ENCODE data around the gene CALML5.

The CALML5 gene

DNA sequence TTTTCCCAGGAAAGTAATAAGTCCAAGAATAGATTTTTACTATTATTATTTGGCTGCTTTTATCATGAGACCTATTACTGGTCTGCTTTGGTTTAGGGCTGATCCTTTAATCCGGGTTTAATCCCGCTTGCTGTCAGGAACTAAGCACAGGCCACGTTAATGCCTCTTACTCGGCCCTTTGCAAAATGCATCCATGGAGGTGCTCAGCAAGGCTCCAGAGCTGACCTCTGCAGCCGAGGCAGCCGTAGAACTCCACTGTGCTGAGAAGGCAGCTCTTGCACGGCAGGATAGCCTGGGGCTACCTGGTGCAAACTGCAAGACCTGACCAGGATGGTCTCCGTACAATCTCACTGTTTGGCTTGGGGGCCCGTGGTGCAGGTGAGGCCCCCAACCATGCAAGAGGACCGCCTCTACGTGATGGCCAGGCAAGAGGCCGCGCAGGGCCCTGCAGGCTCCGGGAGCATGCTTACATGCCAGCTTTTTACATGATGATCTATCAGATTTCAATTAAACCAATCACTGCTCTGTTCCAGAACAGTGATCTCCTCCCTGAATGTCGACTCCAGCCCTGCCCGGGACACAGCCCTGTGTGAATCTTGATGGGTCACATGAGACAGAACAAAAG lies 15.0 kb upstream of the CALML5 start:
- no peak for DNase-seq

DNA sequence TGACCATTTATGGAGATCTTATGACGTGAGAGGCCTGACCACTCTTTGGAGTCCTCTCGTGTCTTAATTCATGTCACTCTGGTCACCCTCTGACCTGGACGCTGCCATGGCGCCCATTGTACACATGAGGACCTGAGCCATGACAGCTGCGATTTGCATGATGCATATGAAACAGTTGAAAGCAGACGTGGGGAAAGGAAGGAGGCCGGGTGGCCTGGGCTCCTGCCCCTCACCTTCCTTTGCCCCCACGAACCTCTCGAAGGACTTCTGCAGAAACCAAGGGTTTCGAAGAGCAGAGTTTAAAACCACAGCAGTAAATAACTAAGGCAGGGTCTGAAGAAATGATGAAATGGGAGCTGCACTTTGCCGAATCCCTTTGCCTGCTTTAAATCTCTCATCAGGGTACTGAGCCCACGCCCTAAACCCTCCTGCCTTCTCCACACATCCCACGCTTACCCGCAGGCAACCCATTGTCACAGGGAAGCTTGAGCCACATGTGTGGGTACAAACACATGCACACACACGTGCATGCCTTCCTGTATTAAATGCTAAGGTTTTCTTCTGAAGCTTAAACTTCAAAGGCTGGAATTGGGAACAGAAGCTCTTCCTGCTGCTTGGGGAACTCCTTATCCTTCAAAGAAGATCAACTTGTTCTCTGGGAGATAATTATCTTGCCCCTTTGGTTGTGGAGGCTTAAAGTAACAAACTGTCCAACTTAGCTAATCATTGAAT lies 13.7 kb upstream of the CALML5 start:
- no peak for DNase-seq

DNA sequence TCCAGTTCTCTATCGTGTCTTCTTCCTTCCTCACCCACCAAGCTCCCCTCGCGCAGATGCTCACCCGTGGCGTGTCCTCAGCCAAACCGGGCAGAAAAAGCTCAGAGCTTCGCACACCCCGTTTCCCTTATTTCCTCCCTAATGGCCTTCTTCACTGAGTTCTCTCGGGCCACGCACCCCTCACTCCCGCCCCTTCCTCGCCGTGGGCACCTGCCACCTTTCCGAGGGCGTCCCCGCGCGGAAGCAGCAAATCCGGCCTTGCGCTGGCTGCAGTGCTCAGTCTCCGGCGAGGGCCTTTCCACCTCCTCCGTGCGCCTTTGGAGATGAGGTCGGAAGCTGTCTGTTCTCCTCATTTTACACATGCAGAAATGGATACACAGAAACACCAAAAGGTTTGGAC lies 13.0 kb upstream of the CALML5 start:
- no peak for DNase-seq

DNA sequence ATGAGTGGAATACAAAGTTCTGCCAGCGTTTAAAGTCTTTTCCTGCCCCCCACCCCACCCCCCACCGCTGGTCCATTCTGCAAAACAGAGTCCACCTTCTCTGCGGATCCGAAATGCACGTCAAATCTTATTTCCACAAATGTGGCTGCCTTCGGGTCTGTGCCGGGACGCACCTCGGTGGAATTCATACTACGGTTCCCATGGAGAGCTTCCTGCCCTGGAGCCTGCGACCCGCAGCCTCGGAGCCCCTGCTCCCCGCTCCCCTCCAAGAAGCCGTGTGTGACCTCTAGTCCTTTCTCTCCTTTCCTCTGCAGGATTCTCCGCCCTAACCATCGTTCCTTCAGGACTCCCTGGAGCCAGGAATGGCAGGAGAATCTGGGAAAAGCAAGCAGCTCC lies 12.5 kb upstream of the CALML5 start:
- DNase-seq: no peak

DNA sequence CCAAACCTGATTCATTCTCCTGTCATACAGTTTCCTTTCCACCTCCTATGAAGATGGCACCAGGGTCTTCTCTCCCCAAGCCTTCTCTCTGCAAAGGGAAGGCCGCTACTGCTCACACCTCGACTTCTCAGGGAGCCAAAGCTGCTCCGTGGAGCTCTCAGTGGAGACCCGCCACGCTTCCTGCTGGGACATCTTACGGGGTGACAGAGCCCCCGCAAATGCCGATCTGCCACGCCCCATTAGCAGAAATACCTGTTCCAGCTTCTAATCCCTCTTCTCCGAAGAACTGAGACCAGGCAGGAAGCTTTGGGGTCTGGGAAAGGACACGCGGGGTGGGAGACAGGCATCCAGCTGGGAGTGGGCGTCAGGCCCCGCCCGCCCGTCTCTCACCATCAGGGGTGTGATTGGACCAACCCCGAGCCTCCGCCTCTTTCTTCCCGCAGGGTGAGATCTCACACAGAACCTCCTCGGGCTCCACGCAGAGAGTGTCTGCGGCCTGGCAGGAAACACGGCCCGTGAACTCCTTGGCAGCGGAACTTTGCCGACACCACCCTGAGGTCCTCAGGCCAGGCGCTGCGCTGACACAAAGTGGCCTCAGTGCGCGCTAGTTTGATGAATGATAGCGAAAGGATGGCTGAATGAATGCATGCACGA lies 12.0 kb upstream of the CALML5 start:
- DNase-seq: no peak

DNA sequence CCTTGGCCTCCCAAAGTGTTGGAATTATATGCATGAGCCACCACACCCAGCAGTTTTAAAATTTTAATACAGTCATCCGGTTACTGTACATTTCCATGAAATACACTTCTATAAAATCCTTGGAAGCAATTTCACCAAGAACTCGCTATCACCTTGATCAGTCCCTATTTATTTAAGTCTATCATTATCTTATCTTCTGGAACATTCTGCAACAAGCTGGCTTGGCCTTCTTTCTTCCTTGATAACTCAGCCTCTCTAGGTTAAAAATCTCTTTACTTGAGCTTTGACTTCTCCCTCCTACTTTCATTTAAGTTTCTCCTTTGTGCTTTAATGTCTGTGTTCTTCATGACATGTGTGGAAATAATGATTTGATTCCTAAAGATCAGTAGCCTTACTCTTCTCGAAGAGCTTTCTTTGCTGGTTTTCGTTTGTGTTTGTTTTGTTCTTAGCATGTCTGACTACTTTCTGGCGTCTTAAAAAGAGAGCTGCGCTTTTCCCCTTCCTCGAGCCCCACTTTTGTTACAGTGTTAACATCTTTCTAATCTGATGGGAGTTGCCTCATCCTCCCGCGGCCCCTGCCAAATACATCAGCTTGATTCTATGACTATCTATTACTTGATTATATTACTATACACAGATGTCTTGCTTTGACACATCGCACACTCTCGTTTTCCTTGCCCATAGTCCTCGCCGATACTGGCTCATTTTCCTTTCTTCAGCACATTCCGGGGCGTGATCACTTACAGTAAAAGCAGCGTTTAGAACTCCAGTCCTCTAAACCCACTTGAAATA lies 11.1 kb upstream of the CALML5 start:
- no peak for DNase-seq

DNA sequence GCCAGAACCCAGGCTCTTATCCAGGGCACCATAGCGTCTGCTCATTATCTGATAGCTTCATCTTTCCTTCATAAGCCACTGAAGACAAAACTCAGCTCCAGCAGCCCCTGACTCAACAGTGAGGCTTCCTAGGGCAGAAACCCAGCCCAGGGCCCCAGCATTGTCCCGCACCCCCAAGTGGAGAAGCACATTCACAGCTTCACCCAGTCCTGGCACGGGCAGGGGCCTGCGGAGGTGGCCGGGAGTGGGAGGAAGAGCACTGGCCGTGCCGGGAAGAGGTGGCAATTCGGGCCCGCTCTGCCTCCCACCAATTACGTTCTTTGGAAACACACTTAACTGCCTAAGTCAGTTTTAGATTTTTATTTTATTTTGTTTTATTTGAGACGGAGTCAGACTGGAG lies 10.3 kb upstream of the CALML5 start:
- DNase-seq: no peak

DNA sequence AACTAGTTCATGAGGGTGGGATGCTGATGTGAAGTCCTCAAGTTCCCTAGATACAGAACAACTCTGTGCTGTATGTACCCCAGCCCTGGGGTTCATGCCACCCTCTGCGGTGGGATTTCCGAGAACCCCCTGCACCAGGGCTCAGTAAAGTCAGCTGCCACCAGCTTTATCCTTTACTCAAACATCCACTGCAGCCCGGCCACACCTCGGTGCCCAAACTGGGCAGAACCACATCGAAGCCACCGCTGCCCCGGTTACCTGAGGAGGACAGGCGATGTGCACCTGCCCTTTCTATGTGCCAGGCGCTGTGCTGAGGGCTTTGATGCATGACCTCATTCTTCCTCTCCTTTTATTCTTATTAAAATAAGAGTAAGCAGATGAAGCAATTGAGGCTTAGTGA lies 9.9 kb upstream of the CALML5 start:
- peak; percentile 11 for DNase-seq

DNA sequence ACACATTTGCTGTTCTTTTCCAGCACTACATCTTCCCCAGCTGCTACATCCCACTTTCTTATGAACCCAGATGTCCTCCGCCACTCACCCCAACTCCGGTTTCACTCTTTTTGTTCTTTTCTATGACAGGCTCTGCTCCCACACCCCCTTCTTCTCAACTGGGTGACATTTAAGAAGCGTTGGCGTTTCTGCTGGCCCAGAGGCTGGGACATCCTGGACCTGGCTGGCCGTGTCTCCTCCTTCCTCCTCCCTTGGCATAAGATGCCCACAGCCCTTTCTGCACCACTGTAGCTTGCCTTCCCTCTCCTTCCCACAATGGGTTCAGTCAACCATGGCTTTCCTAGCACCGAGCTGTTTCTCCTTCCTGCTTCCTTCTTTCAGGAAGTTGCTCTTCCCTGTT lies 9.4 kb upstream of the CALML5 start:
- DNase-seq: no peak

DNA sequence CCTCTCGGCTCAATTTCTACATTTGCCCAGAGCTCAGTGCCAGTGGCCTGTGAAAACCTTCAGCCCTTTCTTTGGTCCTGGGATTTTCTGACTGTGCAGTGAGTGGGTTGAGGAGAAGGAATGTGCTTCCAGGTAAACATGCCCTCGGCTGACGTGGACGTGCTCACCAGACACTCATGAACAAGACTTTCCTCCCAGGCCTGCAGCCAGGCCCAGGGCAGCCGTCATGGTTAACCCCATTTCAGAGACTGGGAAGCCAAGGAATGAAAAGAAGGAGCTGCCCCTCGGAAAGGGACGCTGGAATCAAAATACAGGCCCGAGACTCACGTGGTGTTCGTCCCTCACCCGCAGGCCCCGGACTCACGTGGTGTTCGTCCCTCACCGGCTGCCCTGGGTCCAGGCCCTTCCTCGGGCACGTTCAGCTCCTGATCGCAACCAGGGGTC lies 8.8 kb upstream of the CALML5 start:
- DNase-seq: no peak

DNA sequence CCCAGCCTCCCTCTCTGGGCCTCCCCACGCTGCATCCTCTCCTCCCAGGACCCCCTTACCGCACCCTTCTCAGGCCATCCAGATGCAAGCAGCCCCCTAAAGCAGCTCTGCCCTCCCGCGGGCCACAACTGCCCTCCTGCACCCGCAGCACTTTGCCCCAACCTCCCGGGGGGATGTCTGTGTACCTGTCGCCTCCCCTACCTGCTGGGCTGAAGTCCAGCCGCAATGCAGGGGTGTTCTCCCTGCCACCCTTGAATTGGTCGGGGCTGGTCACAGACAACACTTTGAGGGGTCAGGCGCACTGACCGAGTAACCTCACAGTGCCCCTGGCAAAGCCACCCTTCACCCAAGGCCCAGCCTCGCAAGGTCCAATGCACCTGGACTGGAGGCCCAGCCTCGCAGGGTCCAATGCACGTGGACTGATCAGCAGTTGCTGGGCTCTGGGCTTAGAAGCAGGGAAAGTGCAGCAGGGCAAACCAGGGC lies 8.3 kb upstream of the CALML5 start:
- no peak for DNase-seq

DNA sequence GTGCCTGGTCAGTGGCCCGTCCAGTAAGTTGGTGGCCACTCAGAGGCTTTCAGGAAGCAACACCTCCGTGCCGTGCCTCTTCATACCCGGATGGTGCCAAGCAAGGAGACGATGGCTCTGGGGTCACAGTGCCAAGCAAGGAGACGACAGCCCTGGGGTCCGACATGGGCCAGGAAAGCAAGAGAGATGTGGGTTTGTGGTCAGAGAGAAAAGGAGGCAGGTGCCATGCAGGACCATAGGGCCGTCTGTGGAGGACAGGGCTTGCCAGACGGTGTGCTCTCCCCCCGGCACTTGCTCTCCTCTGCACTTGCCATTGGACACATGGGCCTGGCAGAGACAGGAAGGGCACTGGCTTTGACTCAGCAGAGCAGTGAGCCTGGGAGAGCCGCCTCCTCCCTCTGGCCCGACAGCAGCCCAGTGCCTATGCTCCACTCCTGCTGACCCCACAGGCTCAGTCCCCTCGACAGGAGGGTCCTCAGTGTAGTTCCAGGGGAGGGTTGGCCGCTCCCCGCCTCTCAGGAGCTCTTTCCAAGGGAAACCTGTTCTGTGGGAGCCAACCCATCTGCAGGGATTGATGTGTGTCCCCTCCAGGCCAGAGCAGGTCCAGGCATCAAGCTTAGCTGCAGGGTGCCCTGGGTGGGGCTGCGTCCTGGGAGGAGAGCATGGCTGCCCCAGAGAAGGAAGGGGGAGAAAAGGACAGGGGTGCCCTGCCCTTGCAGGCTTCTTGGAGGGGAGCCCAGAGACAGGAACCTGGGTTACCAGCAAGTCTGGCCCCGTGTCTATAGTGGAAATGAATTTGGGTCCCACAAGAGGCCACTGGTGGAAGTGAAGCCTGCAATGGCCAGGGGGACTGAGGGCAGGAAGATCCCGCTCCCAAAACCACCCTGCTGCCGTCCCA lies 7.6 kb upstream of the CALML5 start:
- DNase-seq: no peak

DNA sequence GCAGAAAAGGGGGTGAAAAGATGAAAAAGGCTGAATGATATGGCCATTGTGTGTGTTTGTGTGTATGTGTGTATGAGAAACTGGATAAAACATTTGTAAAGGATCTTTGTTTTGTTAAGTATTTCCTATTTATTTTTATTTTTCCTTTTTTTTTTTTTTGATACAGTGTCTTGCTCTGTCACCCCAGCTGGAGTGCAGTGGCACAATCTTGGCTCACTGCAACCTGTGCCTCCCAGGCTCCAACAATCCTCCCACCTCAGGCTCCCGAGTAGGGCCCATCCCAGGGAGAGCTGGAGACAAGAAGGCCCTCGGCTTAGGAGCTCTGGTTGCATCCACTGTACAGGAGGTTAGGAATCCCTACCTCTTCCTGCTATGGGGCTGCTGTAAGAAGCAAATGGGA lies 6.9 kb upstream of the CALML5 start:
- DNase-seq: no peak

DNA sequence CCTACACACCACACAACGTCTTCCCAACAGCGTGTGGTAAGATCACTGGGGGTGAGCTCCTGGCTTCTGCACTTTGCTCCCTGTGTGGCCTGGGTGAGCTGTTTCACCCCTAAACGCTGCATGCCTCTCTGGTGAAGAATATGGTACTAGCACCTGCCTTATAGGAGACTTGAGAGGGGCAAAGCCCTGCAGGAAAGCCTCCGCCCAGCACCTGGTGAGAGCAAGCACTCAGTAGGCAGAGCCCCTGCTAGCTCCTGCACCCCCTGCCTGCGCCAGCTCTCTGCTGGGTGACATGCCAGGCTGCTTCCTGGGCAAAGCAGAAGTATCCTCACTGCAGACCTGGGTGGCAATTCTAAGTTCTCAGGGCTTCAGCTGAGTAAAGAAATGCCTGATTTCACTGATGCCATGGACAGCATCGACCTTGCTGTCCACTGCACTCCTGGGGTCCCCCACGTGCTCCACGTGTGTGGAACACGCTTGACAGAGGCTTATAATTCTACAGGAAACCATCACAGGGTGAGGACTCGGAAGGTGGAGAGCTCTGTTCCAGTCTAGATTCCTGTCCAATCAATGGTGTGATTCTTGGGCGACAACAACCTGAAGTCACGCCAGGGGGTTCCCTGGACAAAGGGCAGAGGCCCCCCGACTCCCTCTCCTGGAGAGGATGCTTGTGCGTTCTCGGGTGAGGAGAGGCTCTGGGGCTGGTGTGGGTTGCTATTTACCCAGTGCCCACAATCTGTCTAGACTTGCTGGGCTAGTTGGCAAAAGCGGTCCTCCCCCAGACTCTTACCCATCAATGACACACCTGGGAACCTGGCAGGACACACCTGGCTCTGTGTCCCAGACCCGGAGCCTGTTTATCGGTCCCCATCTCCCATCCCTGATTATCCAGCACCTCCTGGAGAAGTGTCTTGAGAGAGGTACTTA lies 5.0 kb upstream of the CALML5 start:
- no peak for DNase-seq

DNA sequence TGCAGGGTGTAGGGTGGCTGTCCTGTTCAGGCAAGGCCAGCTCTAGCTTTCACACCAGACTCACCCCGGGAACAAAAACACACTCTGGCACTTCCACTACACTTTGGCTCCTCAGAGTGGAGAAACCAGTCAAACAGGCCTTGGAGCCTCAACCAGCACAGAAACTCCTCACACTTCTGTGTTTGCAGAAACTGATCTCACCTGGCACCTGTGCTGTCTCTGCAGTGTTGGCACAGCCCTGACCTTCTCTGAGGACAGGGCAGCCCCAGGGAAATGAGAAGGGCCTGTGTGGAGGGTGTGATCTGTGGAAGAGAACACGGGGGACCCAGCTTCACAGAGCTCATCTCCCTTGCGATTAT lies 4.1 kb upstream of the CALML5 start:
- no peak for DNase-seq

DNA sequence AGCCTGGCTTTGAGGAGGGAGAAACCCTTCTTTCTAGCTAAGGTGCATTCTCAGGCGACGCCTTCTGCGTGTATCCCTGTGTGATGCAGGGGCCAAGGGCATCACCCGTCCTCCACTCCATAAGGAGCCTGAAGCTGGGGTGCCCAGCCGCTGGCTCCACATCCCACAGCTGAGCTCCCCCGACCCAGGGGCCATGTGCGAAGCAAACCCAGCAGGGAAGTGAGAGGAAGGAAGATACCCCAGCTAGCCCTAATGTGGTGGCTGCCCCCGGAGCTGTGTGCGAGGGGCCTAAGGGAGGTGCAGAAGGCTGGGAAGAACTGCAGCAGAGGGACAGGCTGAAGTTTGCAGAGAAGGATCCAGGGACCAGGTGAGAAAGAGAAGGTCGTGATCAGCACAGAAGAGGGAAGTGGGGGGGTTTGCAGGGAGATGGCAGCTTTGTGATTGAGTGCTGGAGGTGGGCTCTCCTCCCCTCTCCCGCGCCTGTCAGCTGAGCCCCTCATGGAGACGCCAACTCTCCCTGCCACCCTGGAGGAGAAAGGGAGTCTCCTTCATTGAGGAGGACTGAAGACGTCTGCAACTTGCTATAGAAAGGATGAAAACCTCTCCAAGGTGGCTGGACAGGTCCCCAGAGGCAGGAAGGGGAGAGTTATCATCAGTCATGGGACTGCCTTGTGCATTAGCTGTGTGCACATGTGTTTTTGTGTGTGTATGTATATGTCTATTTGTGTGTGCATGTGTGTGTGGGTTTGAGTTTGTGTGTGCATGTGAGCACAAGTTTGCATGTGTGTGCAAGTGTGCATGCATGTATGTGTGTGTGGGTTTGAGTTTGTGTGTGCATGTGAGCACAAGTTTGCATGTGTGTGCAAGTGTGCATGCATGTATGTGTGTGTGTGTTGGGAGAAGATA lies 3.5 kb upstream of the CALML5 start:
- no peak for DNase-seq

DNA sequence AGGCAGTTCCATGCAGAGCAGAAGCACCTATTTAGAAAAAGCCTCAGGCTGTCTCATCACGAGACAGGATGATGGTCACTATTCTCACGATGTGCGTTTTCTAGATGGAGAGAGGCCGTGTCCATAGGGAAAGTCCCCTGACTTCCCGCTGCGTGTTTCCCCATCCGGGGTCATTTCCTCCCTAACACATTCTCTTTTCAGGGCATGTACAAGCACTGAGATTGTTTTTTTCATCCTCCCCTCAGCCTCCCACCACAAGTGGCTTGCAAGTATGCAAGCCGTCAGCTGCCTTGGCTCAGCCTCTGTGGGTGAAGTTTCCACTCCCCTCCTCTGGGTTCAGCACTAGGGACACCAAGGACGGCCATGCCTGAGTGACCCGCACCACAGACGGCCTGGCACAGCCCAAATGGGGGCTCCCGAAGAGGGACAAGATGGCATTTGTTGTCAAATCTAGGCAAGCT lies 2.7 kb upstream of the CALML5 start:
- no peak for DNase-seq

DNA sequence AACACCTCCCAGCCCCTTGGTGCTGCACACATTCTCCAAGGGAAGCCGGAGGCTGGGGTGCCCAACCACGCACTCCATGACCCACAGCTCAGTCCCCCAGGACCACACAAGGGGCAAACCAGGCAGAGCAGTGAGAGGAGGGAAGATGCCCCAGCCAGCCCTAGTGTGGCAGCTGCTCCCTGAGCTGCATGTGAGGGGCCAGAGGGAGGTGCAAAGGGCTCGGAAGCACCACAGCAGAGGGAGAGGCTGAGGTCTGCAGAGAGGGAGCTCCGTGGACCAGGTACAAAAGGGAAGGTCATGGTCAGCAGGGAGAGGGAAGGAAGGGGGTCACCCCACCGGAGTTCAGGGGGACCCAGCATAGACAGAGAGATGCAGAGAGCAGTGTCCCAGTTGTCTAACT lies 1.5 kb upstream of the CALML5 start:
- no peak for DNase-seq

DNA sequence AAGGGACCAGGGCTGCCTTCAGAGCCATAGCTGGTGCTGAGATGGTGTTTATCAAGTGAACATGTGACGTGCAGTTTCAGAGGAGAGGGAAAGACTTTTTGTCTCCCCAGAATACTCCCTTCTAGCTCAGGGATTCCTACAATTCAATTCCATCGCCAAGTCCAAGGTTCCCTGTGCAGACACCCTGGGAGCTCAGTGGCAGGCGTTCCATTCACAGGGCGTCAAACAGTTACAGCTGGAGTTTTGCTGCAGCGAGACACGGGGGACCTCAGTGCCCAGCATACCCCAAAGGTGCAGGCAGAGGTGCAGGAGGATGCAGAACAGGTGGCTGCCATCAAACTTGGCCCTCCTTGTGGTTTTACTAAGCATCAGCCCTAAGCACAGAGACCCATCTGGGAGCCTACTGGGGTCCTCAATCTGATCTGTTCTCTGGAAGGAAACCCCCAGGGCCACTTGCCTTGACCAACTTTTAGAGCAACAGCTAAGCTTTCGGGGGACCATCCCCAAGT lies 846 bp upstream of the CALML5 start:
- DNase-seq: no peak
